ENCODE data around the gene CACNA1E.

Gene CACNA1E

GRCh38 chr1:181768930-181769280 is 285.6 kb downstream of the CACNA1E start:
- no peak for TF ChIP-seq CTCF (IDR thresholded peaks at IDR 0.05; ENCODE audit: low read depth, low read length)
- H3K4me3 ChIP-seq (ENCODE audit: low read depth, low read length), result no peak overlapping the region

GRCh38 chr1:181769846-181770245 is 286.5 kb downstream of the CACNA1E start:
- no peak for TF ChIP-seq CTCF (IDR thresholded peaks at IDR 0.05; ENCODE audit: low read depth, low read length)
- no peak overlapping the region for H3K4me3 ChIP-seq (ENCODE audit: low read depth, low read length)

GRCh38 chr1:181772714-181773113 is 289.4 kb downstream of the CACNA1E start:
- TF ChIP-seq CTCF (IDR thresholded peaks at IDR 0.05; ENCODE audit: low read depth, low read length), result no peak
- no peak overlapping the region for H3K4me3 ChIP-seq (ENCODE audit: low read depth, low read length)

GRCh38 chr1:181776044-181776443 is 292.7 kb downstream of the CACNA1E start:
- no peak overlapping the region for H3K4me3 ChIP-seq (ENCODE audit: low read depth, low read length)
- no peak for TF ChIP-seq CTCF (IDR thresholded peaks at IDR 0.05; ENCODE audit: low read depth, low read length)

- no peak for TF ChIP-seq CTCF (IDR thresholded peaks at IDR 0.05; ENCODE audit: low read depth, low read length)
- H3K4me3 ChIP-seq (ENCODE audit: low read depth, low read length), result no peak overlapping the region
Observed at GRCh38 chr1:181777286-181777685, 294.0 kb downstream of the CACNA1E start.

GRCh38 chr1:181777812-181778211 is 294.5 kb downstream of the CACNA1E start:
- no peak overlapping the region for H3K4me3 ChIP-seq (ENCODE audit: low read depth, low read length)
- no peak for TF ChIP-seq CTCF (IDR thresholded peaks at IDR 0.05; ENCODE audit: low read depth, low read length)

GRCh38 chr1:181778640-181779260 is 295.4 kb downstream of the CACNA1E start:
- no peak for TF ChIP-seq CTCF (IDR thresholded peaks at IDR 0.05; ENCODE audit: low read depth, low read length)
- H3K4me3 ChIP-seq (ENCODE audit: low read depth, low read length), result no peak overlapping the region

Measured in WI38 (cell line).